ENCODE data around the gene PDS5B.

PDS5B gene

GRCh38 chr13:32629313-32629712 is 43.1 kb downstream of the PDS5B start:
- H3K36me3 ChIP-seq, result no peaks in the 10 kb centered on the region
- no peak for TF ChIP-seq CTCF (IDR thresholded peaks at IDR 0.05)

DNA sequence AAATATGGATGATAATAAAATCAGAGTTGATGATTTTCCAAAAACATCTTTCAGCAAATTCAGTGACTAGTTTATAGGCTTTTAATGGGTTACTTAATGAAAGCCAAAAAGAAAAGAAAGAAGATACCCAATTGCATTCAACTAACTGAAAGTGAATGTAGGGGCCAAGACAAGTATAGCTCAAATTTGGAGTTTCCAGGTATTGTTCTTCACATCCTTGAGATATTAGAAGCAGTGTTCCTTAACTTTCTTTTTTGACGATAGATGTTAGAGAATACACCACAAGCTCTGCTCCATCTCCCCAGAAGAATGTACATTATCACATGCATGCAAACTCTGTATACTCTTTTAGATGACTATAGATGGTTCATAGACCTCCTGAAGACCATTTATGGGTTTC is 43.6 kb downstream of the PDS5B start:
- TF ChIP-seq CTCF (IDR thresholded peaks at IDR 0.05), result no peak
- H3K27me3 ChIP-seq, result no peaks in the 10 kb centered on the region
- no peak overlapping the region for H3K4me3 ChIP-seq (ENCODE audit: low read depth in 1 of 2, low read length in 1 of 2)
- H3K27ac ChIP-seq, result no peak overlapping the region
- H3K9me3 ChIP-seq, result no peaks in the 10 kb centered on the region
- H3K36me3 ChIP-seq, result no peaks in the 10 kb centered on the region
- peaks cover 6 to 14% of the 10 kb centered on the region in 2 experiments for H3K4me1 ChIP-seq (ENCODE audit: control insufficient read depth in 1 of 2, insufficient read depth in 1 of 2, low read depth in 1 of 2, low read length in 1 of 2)

More at GRCh38 chr13:32629313-32629712, 43.1 kb downstream of the PDS5B start:
- no peak overlapping the region for H3K4me3 ChIP-seq (ENCODE audit: low read depth in 1 of 2, low read length in 1 of 2)
- H3K27ac ChIP-seq, result no peak overlapping the region
- H3K27me3 ChIP-seq, result no peaks in the 10 kb centered on the region
- H3K4me1 ChIP-seq (ENCODE audit: control insufficient read depth in 1 of 2, insufficient read depth in 1 of 2, low read depth in 1 of 2, low read length in 1 of 2), result peaks cover 6 to 14% of the 10 kb centered on the region in 2 experiments
- no peaks in the 10 kb centered on the region for H3K9me3 ChIP-seq

DNA sequence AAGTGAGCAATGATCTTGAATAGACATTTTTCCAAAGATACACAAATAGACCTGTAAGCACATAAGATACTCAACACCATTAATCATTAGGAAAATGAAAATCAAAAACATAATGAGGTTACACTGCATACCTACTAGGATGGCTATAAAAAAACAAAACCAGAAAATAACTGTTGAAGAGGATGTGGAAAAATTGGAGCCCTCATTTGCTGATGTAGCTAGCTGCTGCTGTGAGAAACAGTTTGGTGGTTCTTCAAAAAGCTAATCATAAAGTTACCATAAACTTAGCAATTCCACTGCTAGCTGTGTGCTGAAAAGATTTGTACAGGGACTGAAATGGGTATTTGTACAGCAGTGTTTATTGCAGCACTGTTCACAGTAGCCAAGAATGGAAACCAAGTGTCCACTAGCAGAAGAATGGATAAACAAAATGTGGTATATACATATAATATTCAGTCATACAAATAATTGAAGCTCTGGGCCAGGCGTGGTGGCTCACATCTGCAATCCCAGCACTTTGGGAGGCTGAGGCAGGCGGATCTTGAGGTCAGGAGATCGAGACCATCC is 46.2 kb downstream of the PDS5B start:
- Histone ChIP-seq H3K4me3 (ENCODE audit: low read depth in 1 of 2, low read length in 1 of 2) (no peak overlapping the region), H3K4me1 (ENCODE audit: control insufficient read depth in 1 of 2, insufficient read depth in 1 of 2, low read depth in 1 of 2, low read length in 1 of 2) (peaks cover 6 to 14% of the 10 kb centered on the region in 2 experiments), H3K27me3 (no peaks in the 10 kb centered on the region), H3K27ac (peak overlapping the region; percentile 28), H3K36me3 (no peaks in the 10 kb centered on the region), H3K9me3 (no peaks in the 10 kb centered on the region)
- TF ChIP-seq CTCF (IDR thresholded peaks at IDR 0.05), result no peak

DNA sequence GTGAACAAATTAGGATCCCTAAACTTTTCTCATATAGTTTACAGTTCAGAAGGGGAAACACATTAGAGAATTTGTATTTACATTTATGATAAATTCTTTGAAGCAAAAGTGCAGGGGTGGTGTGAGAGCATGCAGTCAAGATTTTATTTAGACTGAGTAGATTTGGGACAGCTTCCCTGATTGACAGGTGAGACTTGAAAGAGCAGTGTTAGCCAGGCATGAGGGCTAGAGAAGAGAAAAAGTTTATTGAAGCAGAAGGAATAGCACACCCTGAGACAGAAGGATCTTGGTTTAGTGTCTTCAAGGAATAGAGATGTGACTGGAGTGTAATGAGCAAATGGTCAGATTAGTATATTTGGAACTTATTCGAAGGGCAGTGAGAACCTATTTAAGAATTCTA is 50.5 kb downstream of the PDS5B start:
- H3K27ac ChIP-seq, result no peak overlapping the region
- no peak overlapping the region for H3K4me3 ChIP-seq (ENCODE audit: low read depth in 1 of 2, low read length in 1 of 2)
- no peaks in the 10 kb centered on the region for H3K36me3 ChIP-seq
- no peak for TF ChIP-seq CTCF (IDR thresholded peaks at IDR 0.05)
- no peaks in the 10 kb centered on the region for H3K9me3 ChIP-seq
- peaks cover 19 to 32% of the 10 kb centered on the region in 2 experiments for H3K4me1 ChIP-seq (ENCODE audit: control insufficient read depth in 1 of 2, insufficient read depth in 1 of 2, low read depth in 1 of 2, low read length in 1 of 2)
- no peaks in the 10 kb centered on the region for H3K27me3 ChIP-seq

GRCh38 chr13:32638739-32639138 is 52.5 kb downstream of the PDS5B start:
- TF ChIP-seq CTCF (IDR thresholded peaks at IDR 0.05), result no peak
- Histone ChIP-seq H3K27me3 (no peaks in the 10 kb centered on the region), H3K36me3 (no peaks in the 10 kb centered on the region), H3K4me1 (ENCODE audit: control insufficient read depth in 1 of 2, insufficient read depth in 1 of 2, low read depth in 1 of 2, low read length in 1 of 2) (peaks cover 24 to 29% of the 10 kb centered on the region in 2 experiments), H3K9me3 (no peaks in the 10 kb centered on the region), H3K27ac (peak overlapping the region; percentile 18), H3K4me3 (ENCODE audit: low read depth in 1 of 2, low read length in 1 of 2) (no peak overlapping the region)

Measured in neutrophil (primary cell).